Mucosa of rectum (tissue), 2 donors: Measurements from ENCODE around the gene IQSEC3.

ENCODE experiments used
- H3K27ac ChIP-seq, 2 donors: one replicate each; pipeline ENCODE4 v1.7.0; 2013; ENCODE audit warnings: inconsistent platforms in 2 of 2, low read depth in 2 of 2, low read length in 2 of 2
- H3K27me3 ChIP-seq, 2 donors: one replicate each; pipeline ENCODE4 v1.7.0; 2013; ENCODE audit warnings: low read length in 2 of 2; ENCODE audit not compliant: control insufficient read depth in 2 of 2, insufficient read depth in 2 of 2
- H3K36me3 ChIP-seq, 2 donors: one replicate each; pipeline ENCODE4 v1.7.0; 2013; ENCODE audit warnings: low read length in 2 of 2; ENCODE audit not compliant: control insufficient read depth in 2 of 2, insufficient read depth in 2 of 2
- H3K4me1 ChIP-seq, 2 donors: one replicate each; pipeline ENCODE4 v1.7.0; 2013; ENCODE audit warnings: low read length in 2 of 2, mild to moderate bottlenecking in 1 of 2; ENCODE audit not compliant: control insufficient read depth in 2 of 2, insufficient read depth in 2 of 2
- H3K4me3 ChIP-seq, 2 donors: one replicate each; pipeline ENCODE4 v1.7.0; 2013; ENCODE audit warnings: low read length in 2 of 2
- H3K9ac ChIP-seq, 2 donors: one replicate each; pipeline ENCODE4 v1.7.0; 2013; ENCODE audit warnings: low read length in 2 of 2, low read depth in 1 of 2, mild to moderate bottlenecking in 1 of 2
- H3K9me3 ChIP-seq, 2 donors: one replicate each; pipeline ENCODE4 v1.7.0; 2013; ENCODE audit warnings: low read length in 2 of 2; ENCODE audit not compliant: control insufficient read depth in 2 of 2
- donor health status: healthy.
- donor health status: Normal muscosa, but diverticular disease.

The IQSEC3 gene

DNA sequence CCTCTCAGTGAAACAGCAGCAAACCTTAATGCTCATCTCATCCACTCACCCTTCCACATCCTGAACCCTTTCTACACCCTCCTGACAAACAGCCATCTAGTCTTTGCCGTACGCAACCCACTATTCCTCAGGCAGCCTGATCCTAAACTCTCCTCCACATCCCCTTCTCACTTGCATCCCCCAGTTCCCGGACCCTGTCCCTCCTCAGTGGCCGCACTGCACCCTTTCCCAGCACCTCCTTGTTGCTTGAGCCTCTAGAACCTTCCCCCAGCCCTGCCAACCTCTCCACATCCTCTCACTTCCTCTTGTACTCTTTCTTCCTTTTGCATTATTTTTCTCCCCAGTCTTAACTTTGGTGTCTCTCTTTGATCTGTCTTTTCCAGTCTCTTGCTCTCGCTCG is 42.9 kb downstream of the IQSEC3 start:
- Histone ChIP-seq H3K27me3 (peaks cover 0 to 2% of the 10 kb centered on the region in 2 donors), H3K4me1 (peaks cover 9 to 27% of the 10 kb centered on the region in 2 donors), H3K9ac (no peak overlapping the region), H3K27ac (no peak overlapping the region), H3K4me3 (no peak overlapping the region), H3K9me3 (no peaks in the 10 kb centered on the region), H3K36me3 (no peaks in the 10 kb centered on the region)

GRCh38 chr12:109872-110271 is 43.3 kb downstream of the IQSEC3 start:
- no peak overlapping the region for H3K4me3 ChIP-seq
- H3K36me3 ChIP-seq, result no peaks in the 10 kb centered on the region
- no peaks in the 10 kb centered on the region for H3K9me3 ChIP-seq
- H3K27ac ChIP-seq, result no peak overlapping the region
- H3K9ac ChIP-seq, result no peak overlapping the region
- peaks cover 0 to 2% of the 10 kb centered on the region in 2 donors for H3K27me3 ChIP-seq
- H3K4me1 ChIP-seq, result peaks cover 9 to 24% of the 10 kb centered on the region in 2 donors

- H3K9ac ChIP-seq, result no peak overlapping the region
- peaks cover 9 to 24% of the 10 kb centered on the region in 2 donors for H3K4me1 ChIP-seq
- H3K36me3 ChIP-seq, result no peaks in the 10 kb centered on the region
- no peak overlapping the region for H3K4me3 ChIP-seq
- H3K27me3 ChIP-seq, result no peaks in the 10 kb centered on the region
- no peaks in the 10 kb centered on the region for H3K9me3 ChIP-seq
- no peak overlapping the region for H3K27ac ChIP-seq
These were observed 45.3 kb downstream of the IQSEC3 start for GRCh38 chr12:111699-112493.

- H3K27me3 ChIP-seq, result no peaks in the 10 kb centered on the region
- H3K9me3 ChIP-seq, result no peaks in the 10 kb centered on the region
- H3K4me1 ChIP-seq, result peaks cover 7 to 16% of the 10 kb centered on the region in 2 donors
- H3K9ac ChIP-seq, result no peak overlapping the region
- no peak overlapping the region for H3K27ac ChIP-seq
- no peak overlapping the region for H3K4me3 ChIP-seq
- H3K36me3 ChIP-seq, result no peaks in the 10 kb centered on the region
These were observed 46.8 kb downstream of the IQSEC3 start for GRCh38 chr12:113347-113746.

DNA sequence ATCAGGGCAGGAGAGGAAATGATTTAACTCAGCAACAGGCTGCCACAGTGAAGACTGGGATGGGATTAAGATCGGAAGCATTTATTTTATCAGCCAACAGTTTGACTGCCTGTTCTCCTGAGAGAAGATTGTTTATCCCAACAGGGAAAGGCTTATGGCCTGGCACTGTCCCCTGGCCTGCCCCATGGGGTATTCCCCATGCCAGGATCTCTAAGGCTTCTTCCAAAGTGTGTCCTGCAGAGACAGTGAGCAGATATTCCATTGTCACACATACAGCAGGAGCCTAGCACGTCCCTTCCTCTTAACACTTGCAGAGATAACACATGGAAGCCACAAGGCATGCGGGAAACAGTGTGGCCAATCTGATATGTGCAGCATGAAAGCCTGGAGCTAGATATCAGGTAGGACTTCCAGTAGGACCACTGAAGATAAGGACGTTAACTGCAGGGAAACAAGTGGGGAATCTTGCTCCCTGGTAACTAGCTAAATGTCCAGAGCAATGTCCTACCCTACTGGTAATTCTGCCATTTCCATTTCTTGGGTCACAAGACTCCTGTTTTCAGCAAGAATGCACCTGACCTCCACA is 48.2 kb downstream of the IQSEC3 start:
- Histone ChIP-seq H3K27ac (no peak overlapping the region), H3K9ac (no peak overlapping the region), H3K9me3 (no peaks in the 10 kb centered on the region), H3K27me3 (no peaks in the 10 kb centered on the region), H3K36me3 (no peaks in the 10 kb centered on the region), H3K4me1 (peaks cover 4 to 11% of the 10 kb centered on the region in 2 donors), H3K4me3 (no peak overlapping the region)

- Histone ChIP-seq H3K4me3 (no peak overlapping the region), H3K27me3 (peaks cover 0 to 3% of the 10 kb centered on the region in 2 donors), H3K27ac (no peak overlapping the region), H3K9ac (no peak overlapping the region), H3K4me1 (peaks cover 4 to 11% of the 10 kb centered on the region in 2 donors), H3K9me3 (no peaks in the 10 kb centered on the region), H3K36me3 (no peaks in the 10 kb centered on the region)
These were observed 49.0 kb downstream of the IQSEC3 start for GRCh38 chr12:115518-115917.

GRCh38 chr12:115960-116915 is 49.7 kb downstream of the IQSEC3 start:
- Histone ChIP-seq H3K36me3 (no peaks in the 10 kb centered on the region), H3K4me1 (peaks cover 4 to 10% of the 10 kb centered on the region in 2 donors), H3K9ac (no peak overlapping the region), H3K27me3 (peaks cover 0 to 3% of the 10 kb centered on the region in 2 donors), H3K4me3 (no peak overlapping the region), H3K9me3 (no peaks in the 10 kb centered on the region), H3K27ac (no peak overlapping the region)

- H3K4me3 ChIP-seq, result no peak overlapping the region
- no peak overlapping the region for H3K9ac ChIP-seq
- H3K9me3 ChIP-seq, result no peaks in the 10 kb centered on the region
- no peaks in the 10 kb centered on the region for H3K36me3 ChIP-seq
- peaks cover 3% of the 10 kb centered on the region in 2 donors for H3K4me1 ChIP-seq
- H3K27me3 ChIP-seq, result peaks cover 0 to 3% of the 10 kb centered on the region in 2 donors
- no peak overlapping the region for H3K27ac ChIP-seq
These were observed 50.7 kb downstream of the IQSEC3 start for GRCh38 chr12:117311-117710.

- Histone ChIP-seq H3K27ac (no peak overlapping the region), H3K4me1 (no peaks in the 10 kb centered on the region), H3K36me3 (no peaks in the 10 kb centered on the region), H3K27me3 (peaks cover 0 to 3% of the 10 kb centered on the region in 2 donors), H3K4me3 (no peak overlapping the region), H3K9me3 (no peaks in the 10 kb centered on the region), H3K9ac (no peak overlapping the region)
These were observed 51.3 kb downstream of the IQSEC3 start for GRCh38 chr12:117816-118345.
